ENCODE results near the gene C1orf35.
A peak's percentile ranks its signal among the peaks of the same experiment; 100 is the strongest.

C1orf35 gene

GRCh38 chr1:228098323-228098931 lies 4.7 kb downstream of the C1orf35 start:
- no peak for DNase-seq
- no peak overlapping the region for H3K27ac Mint-ChIP-seq
- H3K27me3 Mint-ChIP-seq: no peaks in the 10 kb centered on the region
- ATAC-seq (replicated peaks): no peak
- H3K4me3 Mint-ChIP-seq: no peak overlapping the region
- peaks cover 10 to 12% of the 10 kb centered on the region in 2 donors for H3K9me3 Mint-ChIP-seq
- peaks cover 28 to 63% of the 10 kb centered on the region in 2 donors for H3K4me1 Mint-ChIP-seq
- H3K36me3 Mint-ChIP-seq: peaks cover 48 to 65% of the 10 kb centered on the region in 2 donors

- Mint-ChIP-seq H3K9me3 (peaks cover 10 to 12% of the 10 kb centered on the region in 2 donors), H3K36me3 (peaks cover 52 to 64% of the 10 kb centered on the region in 2 donors), H3K4me3 (no peak overlapping the region), H3K27me3 (no peaks in the 10 kb centered on the region), H3K4me1 (peaks cover 25 to 62% of the 10 kb centered on the region in 2 donors), H3K27ac (peak overlapping the region; percentile 47)
- ATAC-seq (replicated peaks): no peak
- DNase-seq: no peak
Measured at GRCh38 chr1:228097333-228098081, 5.6 kb downstream of the C1orf35 start.

GRCh38 chr1:228096416-228097332 lies 6.5 kb downstream of the C1orf35 start:
- H3K9me3 Mint-ChIP-seq: peaks cover 10 to 12% of the 10 kb centered on the region in 2 donors
- H3K27ac Mint-ChIP-seq: no peak overlapping the region

GRCh38 chr1:228095938-228096337 lies 7.2 kb downstream of the C1orf35 start:
- no peak overlapping the region for H3K4me3 Mint-ChIP-seq
- H3K27me3 Mint-ChIP-seq: no peaks in the 10 kb centered on the region
- H3K36me3 Mint-ChIP-seq: peaks cover 59 to 71% of the 10 kb centered on the region in 2 donors
- H3K9me3 Mint-ChIP-seq: peaks cover 10 to 12% of the 10 kb centered on the region in 2 donors
- ATAC-seq (replicated peaks) (no peak), DNase-seq (no peak)
- peaks cover 24 to 64% of the 10 kb centered on the region in 2 donors for H3K4me1 Mint-ChIP-seq
- H3K27ac Mint-ChIP-seq: peak overlapping the region; percentile 80

More at GRCh38 chr1:228096416-228097332, 6.5 kb downstream of the C1orf35 start:
- DNase-seq (no peak), ATAC-seq (replicated peaks) (no peak)
- Mint-ChIP-seq H3K4me3 (no peak overlapping the region), H3K36me3 (peaks cover 58 to 72% of the 10 kb centered on the region in 2 donors), H3K4me1 (peaks cover 23 to 64% of the 10 kb centered on the region in 2 donors), H3K27me3 (no peaks in the 10 kb centered on the region)

- Mint-ChIP-seq H3K36me3 (peaks cover 58 to 71% of the 10 kb centered on the region in 2 donors), H3K9me3 (peaks cover 10 to 12% of the 10 kb centered on the region in 2 donors)
Measured at GRCh38 chr1:228095161-228095560, 8.0 kb downstream of the C1orf35 start.

GRCh38 chr1:228094432-228095016 lies 8.6 kb downstream of the C1orf35 start:
- H3K27me3 Mint-ChIP-seq: no peaks in the 10 kb centered on the region
- H3K4me1 Mint-ChIP-seq: peaks cover 34 to 70% of the 10 kb centered on the region in 2 donors
- no peak overlapping the region for H3K4me3 Mint-ChIP-seq
- DNase-seq: no peak
- H3K36me3 Mint-ChIP-seq: peaks cover 52 to 71% of the 10 kb centered on the region in 2 donors
- peaks cover 10 to 12% of the 10 kb centered on the region in 2 donors for H3K9me3 Mint-ChIP-seq
- H3K27ac Mint-ChIP-seq: peak overlapping the region; percentile 34
- no peak for ATAC-seq (replicated peaks)

More at GRCh38 chr1:228095161-228095560, 8.0 kb downstream of the C1orf35 start:
- ATAC-seq (replicated peaks) (no peak), DNase-seq (no peak)
- Mint-ChIP-seq H3K4me1 (peaks cover 29 to 70% of the 10 kb centered on the region in 2 donors), H3K27ac (peak overlapping the region; percentile 34), H3K27me3 (no peaks in the 10 kb centered on the region), H3K4me3 (no peak overlapping the region)

GRCh38 chr1:228093050-228093906 lies 9.8 kb downstream of the C1orf35 start:
- Mint-ChIP-seq H3K9me3 (peaks cover 10 to 12% of the 10 kb centered on the region in 2 donors), H3K36me3 (peaks cover 45 to 70% of the 10 kb centered on the region in 2 donors), H3K27ac (no peak overlapping the region), H3K27me3 (no peaks in the 10 kb centered on the region), H3K4me3 (no peak overlapping the region), H3K4me1 (peaks cover 40 to 73% of the 10 kb centered on the region in 2 donors)
- ATAC-seq (replicated peaks) (no peak), DNase-seq (no peak)

- ATAC-seq (replicated peaks) (no peak), DNase-seq (no peak)
- Mint-ChIP-seq H3K27me3 (no peaks in the 10 kb centered on the region), H3K4me1 (peaks cover 46 to 79% of the 10 kb centered on the region in 2 donors), H3K36me3 (peaks cover 46 to 72% of the 10 kb centered on the region in 2 donors), H3K9me3 (peaks cover 10 to 12% of the 10 kb centered on the region in 2 donors), H3K27ac (no peak overlapping the region), H3K4me3 (no peak overlapping the region)
Measured at GRCh38 chr1:228092342-228093049, 10.6 kb downstream of the C1orf35 start.

GRCh38 chr1:228091084-228091483 lies 12.0 kb downstream of the C1orf35 start:
- ATAC-seq (replicated peaks) (no peak), DNase-seq (no peak)
- Mint-ChIP-seq H3K36me3 (peaks cover 44 to 67% of the 10 kb centered on the region in 2 donors), H3K4me3 (no peak overlapping the region), H3K9me3 (peaks cover 10 to 12% of the 10 kb centered on the region in 2 donors), H3K27ac (no peak overlapping the region), H3K4me1 (peaks cover 51 to 80% of the 10 kb centered on the region in 2 donors), H3K27me3 (no peaks in the 10 kb centered on the region)

- DNase-seq: no peak
- H3K27ac Mint-ChIP-seq: peak overlapping the region; percentile 42
- peak in 1 of 2 donors; percentile 35 for ATAC-seq (replicated peaks)
- H3K27me3 Mint-ChIP-seq: no peaks in the 10 kb centered on the region
- peaks cover 10 to 11% of the 10 kb centered on the region in 2 donors for H3K9me3 Mint-ChIP-seq
- peak overlapping the region in 1 of 2 donors; percentile 6 for H3K4me3 Mint-ChIP-seq
- peaks cover 40 to 65% of the 10 kb centered on the region in 2 donors for H3K36me3 Mint-ChIP-seq
- H3K4me1 Mint-ChIP-seq: peaks cover 48 to 80% of the 10 kb centered on the region in 2 donors
Measured at GRCh38 chr1:228090613-228091081, 12.5 kb downstream of the C1orf35 start.

- ATAC-seq (replicated peaks): peak; percentile 83 to 87
- Mint-ChIP-seq H3K27ac (peak overlapping the region; percentile 84), H3K4me1 (peaks cover 51 to 80% of the 10 kb centered on the region in 2 donors), H3K4me3 (peak overlapping the region; percentile 51 to 62), H3K36me3 (peaks cover 31 to 65% of the 10 kb centered on the region in 2 donors), H3K27me3 (no peaks in the 10 kb centered on the region), H3K9me3 (peaks cover 5 to 6% of the 10 kb centered on the region in 2 donors)
- no peak for DNase-seq
Measured at GRCh38 chr1:228089519-228090380, 13.4 kb downstream of the C1orf35 start.
